BLaER1 (cell line): ENCODE results near the gene PLPP1.

Experiments
- H3K27ac ChIP-seq: shearing (Covaris generic); formaldehyde crosslinking; 2 replicates; pipeline ENCODE4 v1.8.1; 2022
- H3K27me3 ChIP-seq: shearing (Covaris generic); formaldehyde crosslinking; 2 replicates; pipeline ENCODE4 v1.8.1; 2022
- H3K36me3 ChIP-seq: shearing (Covaris generic); formaldehyde crosslinking; 2 replicates; pipeline ENCODE4 v1.8.1; 2022
- H3K4me1 ChIP-seq: shearing (Covaris generic); formaldehyde crosslinking; 2 replicates; pipeline ENCODE4 v1.8.1; 2022
- H3K4me2 ChIP-seq: shearing (Covaris generic); formaldehyde crosslinking; 2 replicates; pipeline ENCODE4 v1.8.1; 2022
- H3K4me3 ChIP-seq: shearing (Covaris generic); formaldehyde crosslinking; 2 replicates; pipeline ENCODE4 v1.8.1; 2022
- H3K9ac ChIP-seq: shearing (Covaris generic); formaldehyde crosslinking; 2 replicates; pipeline ENCODE4 v1.8.1; 2022
- H3K9me3 ChIP-seq: shearing (Covaris generic); formaldehyde crosslinking; 2 replicates; pipeline ENCODE4 v1.8.1; 2022
- H4K20me1 ChIP-seq: shearing (Covaris generic); formaldehyde crosslinking; 2 replicates; pipeline ENCODE4 v1.8.1; 2022
- Cebpa-rat ChIP-seq: shearing (Covaris generic); IDR thresholded peaks from 2 replicates; pipeline ENCODE4 v1.8.1; 2022

The PLPP1 gene

DNA sequence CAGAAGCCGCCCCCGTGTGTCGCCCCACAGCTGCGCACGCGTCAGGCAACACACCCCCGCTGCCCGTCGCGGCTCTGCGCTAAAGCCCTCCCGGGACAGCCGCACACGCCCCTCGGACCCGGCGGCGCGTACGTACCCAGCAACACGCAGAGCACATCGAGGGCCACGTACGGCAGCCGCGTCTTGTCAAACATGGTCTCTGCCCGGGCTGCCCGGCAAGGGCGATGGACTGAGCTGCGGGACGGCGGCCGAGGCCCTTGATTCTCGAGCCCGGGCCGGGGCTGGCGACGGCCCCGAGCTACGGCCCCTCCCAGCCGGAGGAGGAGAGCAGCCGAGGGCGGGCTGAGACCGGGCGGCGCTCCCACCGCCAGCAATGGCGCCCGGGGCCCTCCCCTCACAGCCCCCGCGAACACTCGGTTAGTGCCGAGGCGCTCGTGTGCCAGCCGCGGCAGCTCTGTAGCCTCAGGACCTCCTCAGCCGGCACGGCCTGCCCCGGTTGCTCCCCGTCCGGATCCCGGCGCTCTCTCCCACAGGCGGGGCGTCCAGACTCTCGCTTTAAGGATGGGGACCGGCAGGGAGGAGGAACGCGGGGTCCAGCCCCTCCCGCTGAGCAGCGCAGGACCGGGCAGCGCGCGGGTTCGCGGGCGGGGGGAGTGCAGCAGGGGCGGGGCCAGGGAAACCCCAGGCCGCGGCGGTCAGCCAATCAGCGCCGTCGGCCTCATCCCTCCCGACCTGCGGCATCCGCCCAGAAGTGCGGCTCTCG, at the start of gene PLPP1:
PLPP1 (minus strand) TSS at position 529 of the 763 bp plus-strand sequence; CDS start at position 194, 335 bp downstream.
- H3K36me3 ChIP-seq, result no peaks in the 10 kb centered on the region
- H3K27me3 ChIP-seq, result no peaks in the 10 kb centered on the region
- no peaks in the 10 kb centered on the region for H3K9me3 ChIP-seq
- peak within 1 kb of the TSS; percentile 87 for H3K4me2 ChIP-seq
- H3K4me3 ChIP-seq, result peak within 1 kb of the TSS; percentile 79
- H3K4me1 ChIP-seq, result peaks cover 13% of the 10 kb centered on the region
- TF ChIP-seq Cebpa-rat, result no peak
- peak within 1 kb of the TSS; percentile 81 for H3K27ac ChIP-seq
- peak within 1 kb of the TSS; percentile 82 for H3K9ac ChIP-seq
- H4K20me1 ChIP-seq, result no peaks in the 10 kb centered on the region

DNA sequence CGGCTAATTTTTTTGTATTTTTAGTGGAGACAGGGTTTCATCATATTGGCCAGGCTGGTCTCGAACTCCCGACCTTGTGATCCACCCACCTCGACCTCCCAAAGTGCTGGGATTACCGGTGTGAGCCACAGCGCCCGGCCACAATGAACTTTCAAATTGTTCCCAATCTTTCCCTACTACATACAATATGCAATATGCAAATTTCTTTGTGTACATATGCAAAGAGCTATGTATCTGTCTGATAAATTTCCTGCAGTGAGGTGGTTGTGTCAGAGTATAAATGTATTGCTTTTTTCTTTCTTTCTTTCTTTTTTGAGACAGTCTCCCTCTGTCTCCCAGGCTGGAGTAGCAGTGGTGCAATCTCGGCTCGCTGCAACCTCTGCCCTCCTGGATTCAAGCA, 48.8 kb upstream of the PLPP1 start:
- Histone ChIP-seq H3K4me2 (no peak overlapping the region), H3K9me3 (no peaks in the 10 kb centered on the region), H4K20me1 (no peaks in the 10 kb centered on the region), H3K27me3 (no peaks in the 10 kb centered on the region), H3K4me1 (peaks cover 6% of the 10 kb centered on the region), H3K36me3 (no peaks in the 10 kb centered on the region), H3K9ac (no peak overlapping the region), H3K4me3 (no peak overlapping the region), H3K27ac (no peak overlapping the region)
- no peak for TF ChIP-seq Cebpa-rat

DNA sequence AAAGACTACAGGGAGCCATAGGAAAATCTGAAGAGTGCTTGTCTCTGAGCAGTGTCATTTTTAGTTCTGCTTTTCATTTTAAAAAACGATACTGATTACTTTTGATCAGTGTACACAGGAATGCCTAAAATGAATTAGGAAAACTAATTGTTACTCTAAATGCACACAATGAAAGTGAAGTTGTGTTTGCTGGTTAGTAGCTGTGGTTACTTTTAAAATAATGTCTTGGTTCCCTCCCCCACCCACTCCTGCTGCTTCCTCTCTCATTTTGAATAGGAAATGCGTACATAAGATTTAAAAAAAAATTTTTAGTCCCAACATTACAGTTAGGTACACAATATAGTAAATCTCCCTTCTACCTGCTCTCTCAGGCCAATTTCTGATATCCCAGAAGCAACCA, 47.5 kb upstream of the PLPP1 start:
- no peaks in the 10 kb centered on the region for H3K27me3 ChIP-seq
- no peak overlapping the region for H3K4me3 ChIP-seq
- H3K9me3 ChIP-seq, result no peaks in the 10 kb centered on the region
- no peaks in the 10 kb centered on the region for H4K20me1 ChIP-seq
- H3K27ac ChIP-seq, result no peak overlapping the region
- H3K4me1 ChIP-seq, result peaks cover 6% of the 10 kb centered on the region
- TF ChIP-seq Cebpa-rat, result no peak
- H3K36me3 ChIP-seq, result no peaks in the 10 kb centered on the region
- H3K9ac ChIP-seq, result no peak overlapping the region
- H3K4me2 ChIP-seq, result peak overlapping the region; percentile 30; the same call in 1 of the 2 replicates

DNA sequence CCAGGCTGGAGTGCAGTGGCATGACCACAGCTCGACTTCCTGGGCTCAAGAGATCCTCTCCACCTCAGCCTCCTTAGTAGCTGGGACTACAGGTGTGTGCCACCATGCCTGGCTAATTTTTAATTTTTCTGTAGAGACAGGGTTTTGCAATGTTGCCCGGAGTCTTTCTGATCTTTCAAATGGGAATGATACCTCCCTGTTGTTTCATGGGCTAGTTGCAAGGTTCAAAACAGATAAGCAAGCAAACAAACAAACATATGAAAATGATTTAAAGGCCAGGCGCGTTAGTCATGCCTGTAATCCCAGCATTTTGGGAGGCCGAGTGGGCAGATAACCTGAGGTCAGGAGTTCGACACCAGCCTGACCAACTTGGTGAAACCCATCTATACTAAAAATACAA, 45.3 kb upstream of the PLPP1 start:
- no peak overlapping the region for H3K4me2 ChIP-seq
- no peak for TF ChIP-seq Cebpa-rat
- H3K36me3 ChIP-seq, result no peaks in the 10 kb centered on the region

GRCh38 chr5:55578771-55579170, 44.0 kb upstream of the PLPP1 start:
- no peak overlapping the region for H3K27ac ChIP-seq

More for the DNA sequence above, 45.3 kb upstream of the PLPP1 start:
- Histone ChIP-seq H3K9ac (no peak overlapping the region), H3K4me1 (peaks cover 6% of the 10 kb centered on the region), H4K20me1 (no peaks in the 10 kb centered on the region), H3K4me3 (no peak overlapping the region), H3K9me3 (no peaks in the 10 kb centered on the region), H3K27me3 (no peaks in the 10 kb centered on the region), H3K27ac (no peak overlapping the region)

GRCh38 chr5:55577353-55578060, 42.7 kb upstream of the PLPP1 start:
- no peak overlapping the region for H3K4me2 ChIP-seq
- no peak for TF ChIP-seq Cebpa-rat
- no peaks in the 10 kb centered on the region for H3K36me3 ChIP-seq
- no peaks in the 10 kb centered on the region for H3K9me3 ChIP-seq
- no peak overlapping the region for H3K4me3 ChIP-seq
- no peak overlapping the region for H3K27ac ChIP-seq
- no peak overlapping the region for H3K9ac ChIP-seq
- H3K27me3 ChIP-seq, result no peaks in the 10 kb centered on the region
- no peaks in the 10 kb centered on the region for H4K20me1 ChIP-seq
- H3K4me1 ChIP-seq, result peaks cover 5% of the 10 kb centered on the region

More at GRCh38 chr5:55578771-55579170, 44.0 kb upstream of the PLPP1 start:
- no peaks in the 10 kb centered on the region for H3K27me3 ChIP-seq
- no peak overlapping the region for H3K9ac ChIP-seq
- H4K20me1 ChIP-seq, result no peaks in the 10 kb centered on the region
- no peaks in the 10 kb centered on the region for H3K9me3 ChIP-seq
- no peak for TF ChIP-seq Cebpa-rat
- H3K36me3 ChIP-seq, result no peaks in the 10 kb centered on the region
- H3K4me2 ChIP-seq, result no peak overlapping the region
- H3K4me1 ChIP-seq, result peaks cover 6% of the 10 kb centered on the region
- no peak overlapping the region for H3K4me3 ChIP-seq

- no peak overlapping the region for H3K27ac ChIP-seq
- H3K9me3 ChIP-seq, result no peaks in the 10 kb centered on the region
- no peaks in the 10 kb centered on the region for H3K4me1 ChIP-seq
- TF ChIP-seq Cebpa-rat, result no peak
- H3K36me3 ChIP-seq, result no peaks in the 10 kb centered on the region
- H3K27me3 ChIP-seq, result no peaks in the 10 kb centered on the region
- no peak overlapping the region for H3K4me3 ChIP-seq
- no peaks in the 10 kb centered on the region for H4K20me1 ChIP-seq
- H3K4me2 ChIP-seq, result no peak overlapping the region
- H3K9ac ChIP-seq, result no peak overlapping the region
Observed at GRCh38 chr5:55576661-55577060, 41.9 kb upstream of the PLPP1 start.

GRCh38 chr5:55575815-55576583, 41.2 kb upstream of the PLPP1 start:
- Histone ChIP-seq H3K27me3 (no peaks in the 10 kb centered on the region), H3K36me3 (no peaks in the 10 kb centered on the region), H3K4me1 (no peaks in the 10 kb centered on the region), H4K20me1 (no peaks in the 10 kb centered on the region), H3K4me3 (no peak overlapping the region), H3K4me2 (no peak overlapping the region), H3K9ac (no peak overlapping the region), H3K27ac (no peak overlapping the region), H3K9me3 (no peaks in the 10 kb centered on the region)
- no peak for TF ChIP-seq Cebpa-rat

DNA sequence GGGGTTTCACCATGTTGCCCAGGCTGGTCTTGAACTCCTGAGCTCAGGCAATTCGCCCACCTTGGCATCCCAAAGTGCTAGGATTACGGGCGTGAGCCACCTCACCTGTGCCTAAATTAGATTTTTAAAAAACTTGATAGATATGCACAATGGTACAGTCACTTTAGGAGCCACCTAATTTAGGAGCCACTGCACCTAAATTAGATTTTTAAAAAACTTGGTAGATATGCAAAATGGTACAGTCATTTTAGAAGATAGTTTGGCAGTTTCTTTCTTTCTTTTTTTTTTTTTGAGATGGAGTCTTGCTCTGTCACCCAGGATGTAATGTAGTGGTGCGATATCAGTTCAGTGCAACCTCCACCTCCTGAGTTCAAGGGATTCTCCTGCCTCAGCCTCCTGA, 37.8 kb upstream of the PLPP1 start:
- H3K36me3 ChIP-seq, result no peaks in the 10 kb centered on the region

More for the DNA sequence above, 37.8 kb upstream of the PLPP1 start:
- H3K27ac ChIP-seq, result no peak overlapping the region
- no peaks in the 10 kb centered on the region for H3K4me1 ChIP-seq
- no peak overlapping the region for H3K9ac ChIP-seq
- no peak overlapping the region for H3K4me2 ChIP-seq
- no peak overlapping the region for H3K4me3 ChIP-seq
- H4K20me1 ChIP-seq, result no peaks in the 10 kb centered on the region
- no peaks in the 10 kb centered on the region for H3K27me3 ChIP-seq
- no peak for TF ChIP-seq Cebpa-rat
- H3K9me3 ChIP-seq, result no peaks in the 10 kb centered on the region
